DMS153 (cell line): ENCODE measurements around the gene EPHA5.
"Not testable (repeated sequence)": the region's sequence is repeated elsewhere in the genome, so short reads cannot be mapped to it uniquely, and the experiment has no call there.

Experiments
- DNase-seq: peaks from one replicate; lab custom pipeline; 2025; lab: John Stamatoyannopoulos, UW

EPHA5 gene

DNA sequence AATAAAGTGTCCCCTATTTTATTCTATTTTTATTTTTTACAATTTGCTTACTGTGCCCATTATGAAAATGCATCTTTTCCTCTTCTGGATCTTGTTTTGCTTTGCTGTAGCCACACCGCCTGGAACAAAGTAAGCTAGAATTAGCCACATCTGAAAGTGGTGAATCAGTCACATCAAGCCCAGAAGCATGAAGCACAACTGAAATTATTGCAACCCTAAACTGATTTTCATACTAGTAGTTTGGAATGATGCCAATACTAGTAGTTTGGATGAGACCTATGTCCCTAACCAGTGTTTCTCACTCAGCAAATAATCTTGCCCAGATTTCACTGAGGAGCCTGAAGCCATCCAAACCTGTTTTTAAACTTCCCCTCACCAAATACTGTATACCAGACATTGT, 303.0 kb downstream of the EPHA5 start:
- DNase-seq: no peak

- DNase-seq: no peak
These were observed 311.4 kb downstream of the EPHA5 start for GRCh38 chr4:65358914-65359313.

DNA sequence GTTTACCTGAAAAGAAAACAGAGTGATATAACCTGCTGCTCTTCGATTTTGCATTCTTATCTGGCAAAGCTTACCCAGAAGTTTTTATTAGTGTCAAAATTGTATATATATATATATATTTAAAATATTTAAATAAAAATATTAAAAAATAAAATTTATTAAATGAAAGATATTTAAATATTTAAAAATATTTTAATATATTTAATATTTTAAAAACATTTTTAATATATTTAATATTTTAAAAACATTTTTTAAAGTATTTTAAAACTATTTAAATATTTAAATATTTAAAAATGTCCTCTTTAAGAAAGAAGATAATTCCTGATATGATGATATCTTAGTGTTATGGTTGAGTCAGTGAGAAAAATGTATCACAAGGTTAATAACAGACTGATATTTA, 317.2 kb downstream of the EPHA5 start:
- DNase-seq: no peak

- DNase-seq: no peak
These were observed 325.9 kb downstream of the EPHA5 start for GRCh38 chr4:65344278-65344825.

GRCh38 chr4:65343342-65343741, 326.9 kb downstream of the EPHA5 start:
- no peak for DNase-seq

- no peak for DNase-seq
These were observed 328.7 kb downstream of the EPHA5 start for GRCh38 chr4:65341557-65341956.

DNA sequence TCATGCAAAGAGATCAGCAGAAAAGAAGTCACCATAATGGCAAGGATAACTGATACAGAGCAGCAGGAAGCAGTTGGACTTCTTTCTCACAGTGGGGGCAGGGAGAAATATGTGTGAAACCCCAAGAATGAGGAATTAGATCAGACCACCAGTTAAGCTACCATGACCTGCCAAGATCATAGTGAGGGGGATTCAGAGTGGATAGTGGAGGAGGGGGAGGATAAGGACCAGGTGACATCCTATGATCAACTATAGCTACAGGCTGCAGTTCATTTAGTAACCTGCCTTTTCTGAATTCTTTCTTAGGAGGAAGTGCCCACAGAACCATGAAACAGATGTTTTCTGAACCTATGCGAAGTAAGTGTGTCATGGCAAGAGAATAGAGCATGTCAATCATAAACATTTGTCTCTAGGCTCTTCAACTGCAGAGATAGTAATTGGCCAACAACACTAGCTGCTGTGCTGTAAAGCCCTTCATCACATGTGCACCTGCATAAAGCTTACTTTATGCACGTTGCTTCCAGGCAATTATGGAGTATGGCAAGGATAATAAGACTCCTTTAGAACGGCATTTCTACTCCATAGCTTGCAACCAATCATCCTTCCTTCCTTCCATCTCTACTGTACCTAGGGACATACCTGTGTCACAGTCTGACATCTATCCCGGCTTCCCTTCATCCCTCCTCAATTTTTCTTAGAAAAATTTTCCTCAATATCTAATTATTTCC, 329.7 kb downstream of the EPHA5 start:
- DNase-seq: no peak

- no peak for DNase-seq
These were observed 332.9 kb downstream of the EPHA5 start for GRCh38 chr4:65337371-65337770.

- no peak for DNase-seq
These were observed 333.8 kb downstream of the EPHA5 start for GRCh38 chr4:65336465-65336864.

- no peak for DNase-seq
These were observed 353.8 kb downstream of the EPHA5 start for GRCh38 chr4:65316534-65316933.

DNA sequence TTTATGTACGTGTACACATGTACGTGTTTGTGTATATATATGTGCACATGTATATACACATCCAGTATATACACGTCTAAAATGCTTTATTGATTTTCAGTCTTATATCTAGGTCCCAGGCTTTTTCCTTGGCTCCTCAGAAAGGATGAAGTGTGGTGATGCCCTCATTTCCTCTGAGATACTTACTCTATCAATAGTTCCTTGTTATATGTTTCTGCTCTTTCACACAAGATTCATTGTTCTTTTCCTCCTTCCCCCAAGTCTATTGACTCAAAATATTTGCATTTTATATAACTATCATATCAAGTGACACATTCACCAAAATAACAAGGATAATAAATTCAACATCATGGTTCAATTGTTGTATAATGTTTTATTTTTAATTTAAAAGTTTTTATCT, 359.2 kb downstream of the EPHA5 start:
- no peak for DNase-seq

- no peak for DNase-seq
These were observed 359.7 kb downstream of the EPHA5 start for GRCh38 chr4:65310586-65310985.

DNA sequence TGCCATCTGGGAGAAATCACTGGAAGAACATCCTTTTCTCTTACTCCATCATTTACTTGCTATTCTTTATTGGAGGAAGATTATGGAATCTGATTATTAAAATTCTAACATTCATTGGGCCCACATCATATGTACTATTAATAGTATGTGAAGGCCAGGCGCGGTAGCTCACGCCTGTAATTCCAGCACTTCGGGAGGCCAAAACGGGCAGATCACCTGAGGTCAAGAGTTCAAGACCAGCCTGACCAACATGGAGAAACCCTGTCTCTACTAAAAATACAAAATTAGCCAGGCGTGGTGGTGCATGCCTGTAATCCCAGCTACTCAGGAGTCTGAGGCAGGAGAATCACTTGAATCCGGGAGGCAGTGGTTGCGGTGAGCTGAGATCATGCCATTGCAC, 361.7 kb downstream of the EPHA5 start:
- DNase-seq: not testable (repeated sequence)

DNA sequence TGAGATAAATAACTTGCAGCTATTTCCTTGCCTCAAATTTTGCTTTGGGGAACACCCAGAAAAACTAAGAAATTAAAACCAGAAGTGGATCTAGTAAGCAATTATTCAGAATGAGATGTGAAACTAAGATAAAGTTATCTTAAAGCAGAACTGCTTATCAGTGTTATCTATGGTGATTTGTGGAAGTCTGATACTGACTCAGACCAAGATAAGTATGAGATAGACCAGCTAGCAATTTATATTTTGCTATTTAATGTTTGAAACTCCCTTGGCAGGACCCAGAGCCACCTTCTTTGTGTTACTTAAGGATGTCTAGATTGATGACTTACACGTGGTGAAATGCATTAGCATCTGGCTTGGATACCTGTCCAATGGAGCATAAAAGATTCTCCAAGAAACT, 368.1 kb downstream of the EPHA5 start:
- no peak for DNase-seq

GRCh38 chr4:65296246-65296645, 374.0 kb downstream of the EPHA5 start:
- no peak for DNase-seq

DNA sequence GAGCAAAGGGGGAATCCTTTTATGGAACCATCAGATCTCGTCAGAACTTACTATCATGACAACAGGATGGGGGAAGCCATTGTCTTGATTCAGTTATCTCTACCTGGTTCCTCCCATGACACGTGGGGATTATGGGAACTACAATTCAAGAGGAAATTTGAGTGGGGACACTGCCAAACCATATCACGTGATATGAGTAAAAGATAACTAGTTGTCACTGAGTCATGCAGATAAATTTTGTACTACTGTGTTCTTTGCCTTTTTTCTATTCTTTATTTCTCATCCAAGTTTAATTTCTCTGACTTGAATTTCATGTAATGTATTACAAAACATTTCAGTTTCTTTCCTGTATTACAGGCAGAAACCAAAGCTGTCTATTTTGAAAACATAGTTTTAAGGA, 383.2 kb downstream of the EPHA5 start:
- no peak for DNase-seq
